IPS DF 6.9 (cell line): ENCODE measurements around the gene OSBPL3.

Source experiments
- DNase-seq: peaks from one replicate; pipeline ENCODE4 v3.0.0-alpha.2; 2013; ENCODE audit warnings: low read depth, low spot score
- H3K27ac ChIP-seq: one replicate; pipeline ENCODE4 v1.5.1; 2013; ENCODE audit warnings: low read length, control low read depth
- H3K27me3 ChIP-seq: 2 replicates; pipeline ENCODE4 v1.6.1; 2013; ENCODE audit warnings: mild to moderate bottlenecking, low read length; ENCODE audit not compliant: control insufficient read depth, insufficient read depth
- H3K36me3 ChIP-seq: 2 replicates; pipeline ENCODE4 v1.6.1; 2013; ENCODE audit warnings: low read length; ENCODE audit not compliant: control insufficient read depth, insufficient read depth
- H3K4me1 ChIP-seq: 2 replicates; pipeline ENCODE4 v1.6.1; 2013; ENCODE audit warnings: low read length; ENCODE audit not compliant: control insufficient read depth, insufficient read depth
- H3K4me3 ChIP-seq: 2 replicates; pipeline ENCODE4 v1.5.1; 2013; ENCODE audit warnings: mild to moderate bottlenecking, low read length
- H3K9me3 ChIP-seq: 2 replicates; pipeline ENCODE4 v1.6.1; 2013; ENCODE audit warnings: low read length, inconsistent platforms; ENCODE audit not compliant: control insufficient read depth, insufficient read depth
- WGBS: extraction: QIAGEN DNeasy Blood & Tissue Kit; methylation state at CpG from one replicate; pipeline ENCODE4 v1.1.7; 2013; ENCODE audit warnings: mixed read lengths, missing lambda C conversion rate; ENCODE audit not compliant: insufficient read length, insufficient coverage; 5-methylcytosine and 5-hydroxymethylcytosine counted together

The OSBPL3 gene

GRCh38 chr7:24899905-24900304 lies 80.1 kb downstream of the OSBPL3 start:
- 0 out of 2 replicates have a peak, but pooled peaks cover 1% of the 10 kb centered on the region for H3K4me1 ChIP-seq
- H3K9me3 ChIP-seq: no peaks in the 10 kb centered on the region
- DNase-seq: no peak
- no peak overlapping the region for H3K27ac ChIP-seq
- no CpG with 5 or more reads among the region's 4 CpGs for WGBS
- H3K27me3 ChIP-seq: no peaks in the 10 kb centered on the region; the same call in 1 of the 2 replicates
- no peaks in the 10 kb centered on the region for H3K36me3 ChIP-seq
- H3K4me3 ChIP-seq: no peak overlapping the region

GRCh38 chr7:24899161-24899560 lies 80.8 kb downstream of the OSBPL3 start:
- no CpG with 5 or more reads among the region's 1 CpG for WGBS
- H3K36me3 ChIP-seq: no peaks in the 10 kb centered on the region
- H3K4me3 ChIP-seq: no peak overlapping the region
- DNase-seq: no peak
- no peaks in the 10 kb centered on the region; the same call in 1 of the 2 replicates for H3K27me3 ChIP-seq
- H3K9me3 ChIP-seq: no peaks in the 10 kb centered on the region
- H3K4me1 ChIP-seq: 0 out of 2 replicates have a peak, but pooled peaks cover 1% of the 10 kb centered on the region
- no peak overlapping the region for H3K27ac ChIP-seq

GRCh38 chr7:24898691-24899090 lies 81.3 kb downstream of the OSBPL3 start:
- Histone ChIP-seq H3K9me3 (no peaks in the 10 kb centered on the region), H3K27ac (no peak overlapping the region), H3K36me3 (no peaks in the 10 kb centered on the region), H3K27me3 (no peaks in the 10 kb centered on the region; the same call in 1 of the 2 replicates), H3K4me1 (0 out of 2 replicates have a peak, but pooled peaks cover 1% of the 10 kb centered on the region), H3K4me3 (no peak overlapping the region)
- WGBS: no CpG with 5 or more reads among the region's 4 CpGs
- DNase-seq: no peak

GRCh38 chr7:24896031-24896501 lies 83.9 kb downstream of the OSBPL3 start:
- no CpG with 5 or more reads among the region's 4 CpGs for WGBS
- no peak overlapping the region for H3K4me3 ChIP-seq
- no peak overlapping the region for H3K27ac ChIP-seq
- no peaks in the 10 kb centered on the region for H3K36me3 ChIP-seq
- no peaks in the 10 kb centered on the region; the same call in 1 of the 2 replicates for H3K27me3 ChIP-seq
- 0 out of 2 replicates have a peak, but pooled peaks cover 1% of the 10 kb centered on the region for H3K4me1 ChIP-seq
- no peaks in the 10 kb centered on the region for H3K9me3 ChIP-seq
- no peak for DNase-seq

- no peaks in the 10 kb centered on the region; the same call in 1 of the 2 replicates for H3K27me3 ChIP-seq
- H3K27ac ChIP-seq: no peak overlapping the region
- no peak overlapping the region for H3K4me3 ChIP-seq
- H3K4me1 ChIP-seq: 0 out of 2 replicates have a peak, but pooled peaks cover 1% of the 10 kb centered on the region
- DNase-seq: peak; percentile 5
- H3K36me3 ChIP-seq: no peaks in the 10 kb centered on the region
- WGBS: no CpG with 5 or more reads among the region's 7 CpGs
- no peaks in the 10 kb centered on the region for H3K9me3 ChIP-seq
Measured at GRCh38 chr7:24894429-24895221, 85.4 kb downstream of the OSBPL3 start.

- Histone ChIP-seq H3K27me3 (no peaks in the 10 kb centered on the region), H3K9me3 (no peaks in the 10 kb centered on the region), H3K27ac (no peak overlapping the region), H3K4me3 (no peak overlapping the region), H3K4me1 (0 out of 2 replicates have a peak, but pooled peaks cover 1% of the 10 kb centered on the region), H3K36me3 (no peaks in the 10 kb centered on the region)
- no CpG with 5 or more reads among the region's 3 CpGs for whole genome bisulfite sequencing
- DNase-seq: no peak
Measured at GRCh38 chr7:24891311-24891735, 88.7 kb downstream of the OSBPL3 start.

- DNase-seq: no peak
- Histone ChIP-seq H3K27me3 (no peaks in the 10 kb centered on the region), H3K36me3 (no peaks in the 10 kb centered on the region), H3K4me1 (no peaks in the 10 kb centered on the region), H3K27ac (no peak overlapping the region), H3K9me3 (no peaks in the 10 kb centered on the region), H3K4me3 (no peak overlapping the region)
- no CpG with 5 or more reads among the region's 1 CpG for WGBS
Measured at GRCh38 chr7:24889611-24890010, 90.4 kb downstream of the OSBPL3 start.

GRCh38 chr7:24888653-24889052 lies 91.3 kb downstream of the OSBPL3 start:
- no peaks in the 10 kb centered on the region for H3K9me3 ChIP-seq
- H3K4me3 ChIP-seq: no peak overlapping the region
- no peak for DNase-seq
- no peaks in the 10 kb centered on the region for H3K27me3 ChIP-seq
- no peaks in the 10 kb centered on the region for H3K36me3 ChIP-seq
- H3K4me1 ChIP-seq: no peaks in the 10 kb centered on the region
- no peak overlapping the region for H3K27ac ChIP-seq

GRCh38 chr7:24885716-24886115 lies 94.3 kb downstream of the OSBPL3 start:
- H3K4me3 ChIP-seq: no peak overlapping the region
- DNase-seq: no peak
- no peak overlapping the region for H3K27ac ChIP-seq
- WGBS: no CpG with 5 or more reads among the region's 1 CpG
- H3K4me1 ChIP-seq: no peaks in the 10 kb centered on the region
- H3K27me3 ChIP-seq: no peaks in the 10 kb centered on the region
- no peaks in the 10 kb centered on the region for H3K36me3 ChIP-seq
- H3K9me3 ChIP-seq: no peaks in the 10 kb centered on the region

GRCh38 chr7:24885305-24885704 lies 94.7 kb downstream of the OSBPL3 start:
- WGBS: no CpG with 5 or more reads among the region's 2 CpGs
- H3K4me3 ChIP-seq: no peak overlapping the region
- DNase-seq: no peak
- H3K9me3 ChIP-seq: no peaks in the 10 kb centered on the region
- no peaks in the 10 kb centered on the region for H3K27me3 ChIP-seq
- H3K27ac ChIP-seq: no peak overlapping the region
- no peaks in the 10 kb centered on the region for H3K36me3 ChIP-seq
- H3K4me1 ChIP-seq: no peaks in the 10 kb centered on the region
